ENCODE measurements around the gene HERPUD1.

GRCh38 chr16:56889206-56889605 lies 42.7 kb upstream of the HERPUD1 start:
- no peak for TF ChIP-seq ZNF138 (CRISPR knock-in tag; conservative IDR thresholded peaks at IDR 0.05)
- no peak for TF ChIP-seq NFYB (CRISPR knock-in tag; conservative IDR thresholded peaks at IDR 0.05; ENCODE audit: low read depth)
- no peak for TF ChIP-seq CTCF (IDR thresholded peaks at IDR 0.05)
- TF ChIP-seq, protein P1, sequence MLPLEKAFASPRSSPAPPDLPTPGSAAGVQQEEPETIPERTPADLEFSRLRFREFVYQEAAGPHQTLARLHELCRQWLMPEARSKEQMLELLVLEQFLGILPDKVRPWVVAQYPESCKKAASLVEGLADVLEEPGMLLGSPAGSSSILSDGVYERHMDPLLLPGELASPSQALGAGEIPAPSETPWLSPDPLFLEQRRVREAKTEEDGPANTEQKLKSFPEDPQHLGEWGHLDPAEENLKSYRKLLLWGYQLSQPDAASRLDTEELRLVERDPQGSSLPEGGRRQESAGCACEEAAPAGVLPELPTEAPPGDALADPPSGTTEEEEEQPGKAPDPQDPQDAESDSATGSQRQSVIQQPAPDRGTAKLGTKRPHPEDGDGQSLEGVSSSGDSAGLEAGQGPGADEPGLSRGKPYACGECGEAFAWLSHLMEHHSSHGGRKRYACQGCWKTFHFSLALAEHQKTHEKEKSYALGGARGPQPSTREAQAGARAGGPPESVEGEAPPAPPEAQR (CRISPR knock-in tag; IDR thresholded peaks at IDR 0.05) = no peak
- no peak for TF ChIP-seq SP1 (CRISPR knock-in tag; conservative IDR thresholded peaks at IDR 0.05)
- no peak for TF ChIP-seq TP53 (CRISPR knock-in tag; IDR thresholded peaks at IDR 0.05)
- TF ChIP-seq, protein P2, sequence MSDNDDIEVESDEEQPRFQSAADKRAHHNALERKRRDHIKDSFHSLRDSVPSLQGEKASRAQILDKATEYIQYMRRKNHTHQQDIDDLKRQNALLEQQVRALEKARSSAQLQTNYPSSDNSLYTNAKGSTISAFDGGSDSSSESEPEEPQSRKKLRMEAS (CRISPR knock-in tag; IDR thresholded peaks at IDR 0.05) = no peak
- no peak for TF ChIP-seq ETV6 (CRISPR knock-in tag; IDR thresholded peaks at IDR 0.05)
- no peak for TF ChIP-seq KAT7 (CRISPR knock-in tag; IDR thresholded peaks at IDR 0.05; ENCODE audit: borderline replicate concordance)

All from WTC11 (cell line).